GM23338 (cell line): Measurements from ENCODE around the gene ETV2.

Experiments
- EZH2 ChIP-seq: fragments of 200-600 bp; sonication (generic); IDR thresholded peaks from one replicate; pipeline ENCODE4 v1.8.0; 2017; ENCODE audit warnings: antibody characterized with exemption, mild to moderate bottlenecking, low read depth; ENCODE audit not compliant: unreplicated experiment
- POLR2AphosphoS5 ChIP-seq: IDR thresholded peaks from 2 replicates; pipeline ENCODE4 v1.6.1; 2016; ENCODE audit warnings: antibody characterized with exemption, low read depth
- TF ChIP-seq, protein P1 (sequence below), 2 experiments: fragments of 200-600 bp in 1 of 2; sonication (generic) in 1 of 2; conservative IDR thresholded peaks; 2 replicates each; pipeline versions ENCODE4 v1.5.1 to v1.6.1; 2016 to 2017; ENCODE audit warnings: antibody characterized with exemption in 2 of 2, low read depth in 2 of 2, mild to moderate bottlenecking in 2 of 2, moderate library complexity in 1 of 2
- TF ChIP-seq, protein P2 (sequence below): IDR thresholded peaks from one replicate; pipeline ENCODE4 v1.6.1; 2018; ENCODE audit warnings: antibody characterized with exemption; ENCODE audit not compliant: unreplicated experiment

- TF ChIP-seq, protein P1, sequence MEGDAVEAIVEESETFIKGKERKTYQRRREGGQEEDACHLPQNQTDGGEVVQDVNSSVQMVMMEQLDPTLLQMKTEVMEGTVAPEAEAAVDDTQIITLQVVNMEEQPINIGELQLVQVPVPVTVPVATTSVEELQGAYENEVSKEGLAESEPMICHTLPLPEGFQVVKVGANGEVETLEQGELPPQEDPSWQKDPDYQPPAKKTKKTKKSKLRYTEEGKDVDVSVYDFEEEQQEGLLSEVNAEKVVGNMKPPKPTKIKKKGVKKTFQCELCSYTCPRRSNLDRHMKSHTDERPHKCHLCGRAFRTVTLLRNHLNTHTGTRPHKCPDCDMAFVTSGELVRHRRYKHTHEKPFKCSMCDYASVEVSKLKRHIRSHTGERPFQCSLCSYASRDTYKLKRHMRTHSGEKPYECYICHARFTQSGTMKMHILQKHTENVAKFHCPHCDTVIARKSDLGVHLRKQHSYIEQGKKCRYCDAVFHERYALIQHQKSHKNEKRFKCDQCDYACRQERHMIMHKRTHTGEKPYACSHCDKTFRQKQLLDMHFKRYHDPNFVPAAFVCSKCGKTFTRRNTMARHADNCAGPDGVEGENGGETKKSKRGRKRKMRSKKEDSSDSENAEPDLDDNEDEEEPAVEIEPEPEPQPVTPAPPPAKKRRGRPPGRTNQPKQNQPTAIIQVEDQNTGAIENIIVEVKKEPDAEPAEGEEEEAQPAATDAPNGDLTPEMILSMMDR (conservative IDR thresholded peaks at IDR 0.05; ENCODE audit: low read depth in 2 of 2), result no peak
- no peak for TF ChIP-seq EZH2
- no peak for TF ChIP-seq POLR2AphosphoS5
- TF ChIP-seq, protein P2, sequence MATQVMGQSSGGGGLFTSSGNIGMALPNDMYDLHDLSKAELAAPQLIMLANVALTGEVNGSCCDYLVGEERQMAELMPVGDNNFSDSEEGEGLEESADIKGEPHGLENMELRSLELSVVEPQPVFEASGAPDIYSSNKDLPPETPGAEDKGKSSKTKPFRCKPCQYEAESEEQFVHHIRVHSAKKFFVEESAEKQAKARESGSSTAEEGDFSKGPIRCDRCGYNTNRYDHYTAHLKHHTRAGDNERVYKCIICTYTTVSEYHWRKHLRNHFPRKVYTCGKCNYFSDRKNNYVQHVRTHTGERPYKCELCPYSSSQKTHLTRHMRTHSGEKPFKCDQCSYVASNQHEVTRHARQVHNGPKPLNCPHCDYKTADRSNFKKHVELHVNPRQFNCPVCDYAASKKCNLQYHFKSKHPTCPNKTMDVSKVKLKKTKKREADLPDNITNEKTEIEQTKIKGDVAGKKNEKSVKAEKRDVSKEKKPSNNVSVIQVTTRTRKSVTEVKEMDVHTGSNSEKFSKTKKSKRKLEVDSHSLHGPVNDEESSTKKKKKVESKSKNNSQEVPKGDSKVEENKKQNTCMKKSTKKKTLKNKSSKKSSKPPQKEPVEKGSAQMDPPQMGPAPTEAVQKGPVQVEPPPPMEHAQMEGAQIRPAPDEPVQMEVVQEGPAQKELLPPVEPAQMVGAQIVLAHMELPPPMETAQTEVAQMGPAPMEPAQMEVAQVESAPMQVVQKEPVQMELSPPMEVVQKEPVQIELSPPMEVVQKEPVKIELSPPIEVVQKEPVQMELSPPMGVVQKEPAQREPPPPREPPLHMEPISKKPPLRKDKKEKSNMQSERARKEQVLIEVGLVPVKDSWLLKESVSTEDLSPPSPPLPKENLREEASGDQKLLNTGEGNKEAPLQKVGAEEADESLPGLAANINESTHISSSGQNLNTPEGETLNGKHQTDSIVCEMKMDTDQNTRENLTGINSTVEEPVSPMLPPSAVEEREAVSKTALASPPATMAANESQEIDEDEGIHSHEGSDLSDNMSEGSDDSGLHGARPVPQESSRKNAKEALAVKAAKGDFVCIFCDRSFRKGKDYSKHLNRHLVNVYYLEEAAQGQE, result no peak
Measured at GRCh38 chr19:35661995-35662340, 20.4 kb downstream of the ETV2 start.
